Vagina (tissue), 2 donors: ENCODE measurements around the gene CREB5.

Source experiments
- POLR2A ChIP-seq, 2 donors: fragments of 450-650 bp; IDR thresholded peaks; one replicate each; pipeline ENCODE4 v1.6.1; 2017; ENCODE audit warnings: antibody characterized with exemption in 2 of 2, mild to moderate bottlenecking in 2 of 2, moderate library complexity in 2 of 2
- POLR2AphosphoS5 ChIP-seq, 2 donors: sonication (generic); formaldehyde crosslinking; IDR thresholded peaks; one replicate each; pipeline ENCODE4 v1.9.0; 2017; ENCODE audit warnings: antibody characterized with exemption in 2 of 2, mild to moderate bottlenecking in 2 of 2, low read depth in 1 of 2; ENCODE audit not compliant: insufficient read depth in 1 of 2
- TF ChIP-seq, protein P1 (sequence below), 3 experiments: fragments of 450-650 bp in 2 of 3; fragments of 200-600 bp in 1 of 3; sonication (generic) in 1 of 3; IDR thresholded peaks; one replicate each; pipeline ENCODE4 v1.5.1; 2017 to 2019; ENCODE audit warnings: antibody characterized with exemption in 3 of 3, mild to moderate bottlenecking in 2 of 3, moderate library complexity in 2 of 3

DNA sequence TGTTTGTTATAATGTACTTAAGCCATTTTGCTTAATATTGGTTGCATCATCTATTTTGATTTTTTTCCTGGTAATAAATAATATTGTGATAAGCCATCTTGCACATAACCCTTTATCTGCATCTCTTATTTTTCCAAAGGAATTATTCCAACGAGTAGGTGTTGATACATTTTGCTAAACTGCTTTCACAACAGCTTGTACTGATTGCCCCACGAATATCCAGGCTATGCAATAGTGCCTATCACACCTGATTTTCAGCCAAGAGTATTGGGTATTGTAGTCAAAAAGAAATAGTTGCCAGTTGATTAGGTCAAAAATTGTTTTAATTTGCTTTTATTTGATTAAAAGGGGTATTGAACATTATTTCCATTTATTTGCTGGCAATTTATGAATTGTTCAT lies 20.7 kb downstream of the CREB5 start:
- TF ChIP-seq POLR2AphosphoS5 (IDR thresholded peaks at IDR 0.05; ENCODE audit: insufficient read depth in 1 of 2, low read depth in 1 of 2) (no peak), POLR2A (IDR thresholded peaks at IDR 0.05) (no peak)
- TF ChIP-seq, protein P1, sequence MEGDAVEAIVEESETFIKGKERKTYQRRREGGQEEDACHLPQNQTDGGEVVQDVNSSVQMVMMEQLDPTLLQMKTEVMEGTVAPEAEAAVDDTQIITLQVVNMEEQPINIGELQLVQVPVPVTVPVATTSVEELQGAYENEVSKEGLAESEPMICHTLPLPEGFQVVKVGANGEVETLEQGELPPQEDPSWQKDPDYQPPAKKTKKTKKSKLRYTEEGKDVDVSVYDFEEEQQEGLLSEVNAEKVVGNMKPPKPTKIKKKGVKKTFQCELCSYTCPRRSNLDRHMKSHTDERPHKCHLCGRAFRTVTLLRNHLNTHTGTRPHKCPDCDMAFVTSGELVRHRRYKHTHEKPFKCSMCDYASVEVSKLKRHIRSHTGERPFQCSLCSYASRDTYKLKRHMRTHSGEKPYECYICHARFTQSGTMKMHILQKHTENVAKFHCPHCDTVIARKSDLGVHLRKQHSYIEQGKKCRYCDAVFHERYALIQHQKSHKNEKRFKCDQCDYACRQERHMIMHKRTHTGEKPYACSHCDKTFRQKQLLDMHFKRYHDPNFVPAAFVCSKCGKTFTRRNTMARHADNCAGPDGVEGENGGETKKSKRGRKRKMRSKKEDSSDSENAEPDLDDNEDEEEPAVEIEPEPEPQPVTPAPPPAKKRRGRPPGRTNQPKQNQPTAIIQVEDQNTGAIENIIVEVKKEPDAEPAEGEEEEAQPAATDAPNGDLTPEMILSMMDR (IDR thresholded peaks at IDR 0.05) = no peak
